ENCODE results near the gene CXorf58. TPM values are rescaled to one million over a fixed set of nuclear protein-coding genes. Genes with fewer than 3 reads are reported as not detected.

The CXorf58 gene
- total RNA-seq, 1 experiment from 2014 or later, result not detected

DNA sequence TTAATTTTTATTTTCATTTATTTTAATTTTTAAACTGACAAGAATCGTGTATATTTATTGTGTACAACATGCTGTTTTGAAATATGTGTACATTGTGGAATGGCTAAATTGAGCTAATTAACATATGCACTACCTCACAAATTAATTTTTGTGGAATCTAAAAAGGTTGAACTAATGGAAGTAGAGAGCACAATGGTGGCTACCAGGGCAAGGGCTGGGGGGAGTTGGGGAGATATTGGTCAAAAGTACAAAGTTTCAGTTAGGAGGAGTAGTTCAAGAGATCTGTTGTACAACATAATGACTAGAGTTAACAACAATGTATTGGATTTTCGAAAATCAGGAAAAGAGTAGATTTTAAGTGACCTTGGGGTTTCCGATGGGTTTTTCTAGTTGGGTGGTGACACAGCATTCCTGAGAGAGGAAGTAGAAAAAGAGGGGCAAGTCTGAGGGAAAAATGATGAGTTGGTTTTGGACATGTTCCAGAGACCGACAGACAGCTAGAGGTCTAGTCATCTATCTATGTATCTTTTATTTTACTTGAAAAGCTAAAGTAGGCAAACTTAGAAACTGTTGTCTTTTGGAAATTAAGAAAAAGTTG lies 23.3 kb upstream of the CXorf58 start (continued):
- TF ChIP-seq, protein P1, sequence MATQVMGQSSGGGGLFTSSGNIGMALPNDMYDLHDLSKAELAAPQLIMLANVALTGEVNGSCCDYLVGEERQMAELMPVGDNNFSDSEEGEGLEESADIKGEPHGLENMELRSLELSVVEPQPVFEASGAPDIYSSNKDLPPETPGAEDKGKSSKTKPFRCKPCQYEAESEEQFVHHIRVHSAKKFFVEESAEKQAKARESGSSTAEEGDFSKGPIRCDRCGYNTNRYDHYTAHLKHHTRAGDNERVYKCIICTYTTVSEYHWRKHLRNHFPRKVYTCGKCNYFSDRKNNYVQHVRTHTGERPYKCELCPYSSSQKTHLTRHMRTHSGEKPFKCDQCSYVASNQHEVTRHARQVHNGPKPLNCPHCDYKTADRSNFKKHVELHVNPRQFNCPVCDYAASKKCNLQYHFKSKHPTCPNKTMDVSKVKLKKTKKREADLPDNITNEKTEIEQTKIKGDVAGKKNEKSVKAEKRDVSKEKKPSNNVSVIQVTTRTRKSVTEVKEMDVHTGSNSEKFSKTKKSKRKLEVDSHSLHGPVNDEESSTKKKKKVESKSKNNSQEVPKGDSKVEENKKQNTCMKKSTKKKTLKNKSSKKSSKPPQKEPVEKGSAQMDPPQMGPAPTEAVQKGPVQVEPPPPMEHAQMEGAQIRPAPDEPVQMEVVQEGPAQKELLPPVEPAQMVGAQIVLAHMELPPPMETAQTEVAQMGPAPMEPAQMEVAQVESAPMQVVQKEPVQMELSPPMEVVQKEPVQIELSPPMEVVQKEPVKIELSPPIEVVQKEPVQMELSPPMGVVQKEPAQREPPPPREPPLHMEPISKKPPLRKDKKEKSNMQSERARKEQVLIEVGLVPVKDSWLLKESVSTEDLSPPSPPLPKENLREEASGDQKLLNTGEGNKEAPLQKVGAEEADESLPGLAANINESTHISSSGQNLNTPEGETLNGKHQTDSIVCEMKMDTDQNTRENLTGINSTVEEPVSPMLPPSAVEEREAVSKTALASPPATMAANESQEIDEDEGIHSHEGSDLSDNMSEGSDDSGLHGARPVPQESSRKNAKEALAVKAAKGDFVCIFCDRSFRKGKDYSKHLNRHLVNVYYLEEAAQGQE (IDR thresholded peaks at IDR 0.05; ENCODE audit: low read depth), result no peak
- TF ChIP-seq POLR2A (IDR thresholded peaks at IDR 0.05; ENCODE audit: borderline replicate concordance, extremely low read depth, insufficient read depth, insufficient read length) (no peak), RAD21 (IDR thresholded peaks at IDR 0.05; ENCODE audit: low read depth) (no peak), EZH2phosphoT487 (IDR thresholded peaks at IDR 0.05; ENCODE audit: borderline replicate concordance) (no peak)
- TF ChIP-seq, protein P2, sequence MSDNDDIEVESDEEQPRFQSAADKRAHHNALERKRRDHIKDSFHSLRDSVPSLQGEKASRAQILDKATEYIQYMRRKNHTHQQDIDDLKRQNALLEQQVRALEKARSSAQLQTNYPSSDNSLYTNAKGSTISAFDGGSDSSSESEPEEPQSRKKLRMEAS (IDR thresholded peaks at IDR 0.05), result no peak

DNA sequence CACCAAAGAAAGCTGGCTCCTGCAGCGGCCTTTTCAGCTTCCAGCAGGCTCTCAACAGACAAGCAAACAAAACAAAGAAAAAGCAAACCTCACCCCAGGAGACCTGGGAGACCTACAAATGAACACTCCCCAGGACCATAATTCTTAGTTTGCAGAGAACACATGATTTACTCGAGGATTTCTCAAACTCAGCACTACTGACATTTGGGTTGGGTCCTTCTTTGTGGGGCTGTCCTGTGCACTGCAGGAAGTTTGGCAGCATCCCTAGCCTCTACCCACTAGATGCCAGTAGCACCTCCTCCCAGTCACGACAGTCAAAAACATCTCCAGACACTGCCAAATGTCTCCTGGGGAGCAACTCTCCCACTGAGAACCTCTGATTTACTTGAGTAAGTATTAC lies 22.0 kb upstream of the CXorf58 start:
- no peaks in the 10 kb centered on the region for H3K79me2 ChIP-seq (ENCODE audit: insufficient read depth, low read length)
- intact Hi-C loops (cut with micrococcal nuclease), result no loop called here
- H3K4me2 ChIP-seq (ENCODE audit: low read length), result peak overlapping the region; percentile 31; the same call in 1 of the 2 replicates
- H3K9me3 ChIP-seq (ENCODE audit: control insufficient read depth in 1 of 2, insufficient read depth in 1 of 2, low read depth in 1 of 2, low read length in 2 of 2), result no peaks in the 10 kb centered on the region
- ChIA-PET POLR2A (interaction anchor here (0.6 to 2.0 kb wide), 3 partner anchors 10 to 103 kb away, joined by 3 to 6 read pairs (median 4); partner anchors contain the start of gene SAT1), RAD21 (ENCODE audit: low non-redundant PET in 1 of 2, low total read pairs in 2 of 2, uncharacterized antibody in 2 of 2, unreplicated experiment in 2 of 2) (no interaction called here), CTCF (interaction anchor here (1.4 kb wide), 1 partner anchor 16 kb away, joined by 5 read pairs; no protein-coding TSS in a partner anchor)
- no TSS peak for BruUV-seq (replicated peaks)
- no peaks in the 10 kb centered on the region for H3K36me3 ChIP-seq (ENCODE audit: control insufficient read depth in 1 of 2, insufficient read depth in 2 of 2, low read length in 2 of 2)
- no peak for ATAC-seq
- no peaks in the 10 kb centered on the region for H3K27me3 ChIP-seq (ENCODE audit: insufficient read depth, low read length)
- H4K20me1 ChIP-seq (ENCODE audit: insufficient read depth), result no peaks in the 10 kb centered on the region
- H3K9me2 ChIP-seq (ENCODE audit: insufficient read depth), result no peaks in the 10 kb centered on the region
- TF ChIP-seq CBX3 (IDR thresholded peaks at IDR 0.05; ENCODE audit: low read depth) (no peak), FOSL1 (IDR thresholded peaks at IDR 0.05; ENCODE audit: low read depth) (no peak)
- TF ChIP-seq, protein P3, sequence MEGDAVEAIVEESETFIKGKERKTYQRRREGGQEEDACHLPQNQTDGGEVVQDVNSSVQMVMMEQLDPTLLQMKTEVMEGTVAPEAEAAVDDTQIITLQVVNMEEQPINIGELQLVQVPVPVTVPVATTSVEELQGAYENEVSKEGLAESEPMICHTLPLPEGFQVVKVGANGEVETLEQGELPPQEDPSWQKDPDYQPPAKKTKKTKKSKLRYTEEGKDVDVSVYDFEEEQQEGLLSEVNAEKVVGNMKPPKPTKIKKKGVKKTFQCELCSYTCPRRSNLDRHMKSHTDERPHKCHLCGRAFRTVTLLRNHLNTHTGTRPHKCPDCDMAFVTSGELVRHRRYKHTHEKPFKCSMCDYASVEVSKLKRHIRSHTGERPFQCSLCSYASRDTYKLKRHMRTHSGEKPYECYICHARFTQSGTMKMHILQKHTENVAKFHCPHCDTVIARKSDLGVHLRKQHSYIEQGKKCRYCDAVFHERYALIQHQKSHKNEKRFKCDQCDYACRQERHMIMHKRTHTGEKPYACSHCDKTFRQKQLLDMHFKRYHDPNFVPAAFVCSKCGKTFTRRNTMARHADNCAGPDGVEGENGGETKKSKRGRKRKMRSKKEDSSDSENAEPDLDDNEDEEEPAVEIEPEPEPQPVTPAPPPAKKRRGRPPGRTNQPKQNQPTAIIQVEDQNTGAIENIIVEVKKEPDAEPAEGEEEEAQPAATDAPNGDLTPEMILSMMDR (IDR thresholded peaks at IDR 0.05 in 2 of 3, conservative IDR thresholded peaks at IDR 0.05 in 1 of 3; ENCODE audit: borderline replicate concordance in 1 of 3, insufficient read depth in 1 of 3, low read depth in 2 of 3, low read length in 2 of 3), result no peak
- TF ChIP-seq, protein P4, sequence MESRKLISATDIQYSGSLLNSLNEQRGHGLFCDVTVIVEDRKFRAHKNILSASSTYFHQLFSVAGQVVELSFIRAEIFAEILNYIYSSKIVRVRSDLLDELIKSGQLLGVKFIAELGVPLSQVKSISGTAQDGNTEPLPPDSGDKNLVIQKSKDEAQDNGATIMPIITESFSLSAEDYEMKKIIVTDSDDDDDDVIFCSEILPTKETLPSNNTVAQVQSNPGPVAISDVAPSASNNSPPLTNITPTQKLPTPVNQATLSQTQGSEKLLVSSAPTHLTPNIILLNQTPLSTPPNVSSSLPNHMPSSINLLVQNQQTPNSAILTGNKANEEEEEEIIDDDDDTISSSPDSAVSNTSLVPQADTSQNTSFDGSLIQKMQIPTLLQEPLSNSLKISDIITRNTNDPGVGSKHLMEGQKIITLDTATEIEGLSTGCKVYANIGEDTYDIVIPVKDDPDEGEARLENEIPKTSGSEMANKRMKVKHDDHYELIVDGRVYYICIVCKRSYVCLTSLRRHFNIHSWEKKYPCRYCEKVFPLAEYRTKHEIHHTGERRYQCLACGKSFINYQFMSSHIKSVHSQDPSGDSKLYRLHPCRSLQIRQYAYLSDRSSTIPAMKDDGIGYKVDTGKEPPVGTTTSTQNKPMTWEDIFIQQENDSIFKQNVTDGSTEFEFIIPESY (IDR thresholded peaks at IDR 0.05; ENCODE audit: extremely low read depth, insufficient replicate concordance, low read length), result no peak
- no peak for DNase-seq (ENCODE audit: low read depth, low spot score)
- H3K4me1 ChIP-seq (ENCODE audit: control insufficient read depth in 1 of 2, insufficient read depth in 2 of 2, low read length in 2 of 2), result peaks cover 66 to 79% of the 10 kb centered on the region in 2 experiments
- H3K27ac ChIP-seq (ENCODE audit: low read depth, low read length), result peak overlapping the region; percentile 88
- no peak overlapping the region for H3K9ac ChIP-seq (ENCODE audit: low read length)
- no peak overlapping the region for H3K4me3 ChIP-seq (replicated peaks in 1 of 2; ENCODE audit: low read depth in 1 of 2, low read length in 2 of 2)
- H2AFZ ChIP-seq (ENCODE audit: low read depth, low read length, poor library complexity, severe bottlenecking), result no peak overlapping the region

Data from HCT116 (cell line).